SK-N-SH (cell line): ENCODE results near the gene OTOP2. TPM values are rescaled to one million over a fixed set of nuclear protein-coding genes. Genes with fewer than 3 reads are reported as not detected.

ENCODE experiments used
- CTCF ChIA-PET: fragments of 300-600, 350-600 bp; formaldehyde crosslinking; extraction: SDS; loops from one replicate; lab custom pipeline; 2021; lab: Yijun Ruan, JAX
- POLR2A ChIA-PET: fragments of 350-600 bp; sonication (Branson Sonifier 250); formaldehyde crosslinking; extraction: SDS; loops from one replicate; lab custom pipeline; 2020; ENCODE audit warnings: antibody characterized with exemption, inconsistent platforms; lab: Yijun Ruan, JAX
- DNase-seq: peaks from one replicate; pipeline ENCODE4 v3.0.0; 2012
- H2AFZ ChIP-seq: fragments of 200-600 bp; sonication (generic); 2 replicates; pipeline ENCODE4 v1.8.1; 2016; ENCODE audit warnings: antibody characterized with exemption, mild to moderate bottlenecking, low read depth
- H3F3A ChIP-seq: fragments of 200-600 bp; sonication (generic); replicated peaks from 2 replicates; pipeline ENCODE3; 2016; ENCODE audit warnings: antibody characterized with exemption, mild to moderate bottlenecking; ENCODE audit not compliant: insufficient read depth
- H3K27ac ChIP-seq, 2 experiments: fragments of 200-500 bp in 1 of 2; fragments of 200-600 bp in 1 of 2; sonication (Bioruptor generic) in 1 of 2; sonication (generic), shearing (Covaris generic) in 1 of 2; 2 replicates each; pipeline versions ENCODE4 v1.5.1 to v1.6.1; 2014 to 2016; ENCODE audit warnings: low read depth in 2 of 2, inconsistent platforms in 1 of 2, low read length in 1 of 2, mild to moderate bottlenecking in 1 of 2, mixed read lengths in 1 of 2
- H3K27me3 ChIP-seq: fragments of 200-600 bp; sonication (generic), shearing (Covaris generic); 2 replicates; pipeline ENCODE4 v1.6.1; 2016; ENCODE audit warnings: mixed run types; ENCODE audit not compliant: insufficient read depth
- H3K36me3 ChIP-seq, 2 experiments: fragments of 200-500 bp in 1 of 2; fragments of 200-600 bp in 1 of 2; sonication (Bioruptor generic) in 1 of 2; sonication (generic) in 1 of 2; replicated peaks in 1 of 2; 2 replicates each; pipeline versions ENCODE3 to v1.5.1; 2014 to 2016; ENCODE audit warnings: low read length in 1 of 2, mild to moderate bottlenecking in 1 of 2; ENCODE audit not compliant: insufficient read depth in 2 of 2, control insufficient read depth in 1 of 2
- H3K4me1 ChIP-seq, 2 experiments: fragments of 200-500 bp in 1 of 2; fragments of 200-600 bp in 1 of 2; sonication (Bioruptor generic) in 1 of 2; sonication (generic), shearing (Covaris generic) in 1 of 2; 2 replicates each; pipeline versions ENCODE4 v1.5.1 to v1.6.1; 2014 to 2016; ENCODE audit warnings: low read depth in 1 of 2, low read length in 1 of 2, mixed run types in 1 of 2; ENCODE audit not compliant: insufficient read depth in 2 of 2, control insufficient read depth in 1 of 2
- H3K4me2 ChIP-seq: fragments of 200-600 bp; sonication (generic), shearing (Covaris generic); 2 replicates; pipeline ENCODE4 v1.6.1; 2017; ENCODE audit warnings: mixed run types
- H3K4me3 ChIP-seq, 2 experiments: fragments of 200-500 bp in 1 of 2; fragments of 200-600 bp in 1 of 2; sonication (Bioruptor generic) in 1 of 2; sonication (generic), shearing (Covaris generic) in 1 of 2; 2 replicates each; pipeline versions ENCODE4 v1.5.1 to v1.8.1; 2014 to 2016; ENCODE audit warnings: low read depth in 2 of 2, inconsistent platforms in 1 of 2, low read length in 1 of 2, mild to moderate bottlenecking in 1 of 2, mixed read lengths in 1 of 2, moderate library complexity in 1 of 2
- H3K79me2 ChIP-seq: fragments of 200-600 bp; sonication (generic); 2 replicates; pipeline ENCODE4 v1.8.1; 2017; ENCODE audit warnings: mild to moderate bottlenecking; ENCODE audit not compliant: insufficient read depth
- H3K9ac ChIP-seq: fragments of 200-600 bp; sonication (generic); 2 replicates; pipeline ENCODE4 v1.6.1; 2017; ENCODE audit warnings: mixed run types
- H3K9me2 ChIP-seq: fragments of 200-600 bp; sonication (generic); 2 replicates; pipeline ENCODE4 v1.6.1; 2017; ENCODE audit warnings: mixed run types
- H3K9me3 ChIP-seq: fragments of 200-600 bp; sonication (generic); 2 replicates; pipeline ENCODE4 v1.6.1; 2017; ENCODE audit warnings: mixed run types, mild to moderate bottlenecking, moderate library complexity
- H4K20me1 ChIP-seq: fragments of 200-600 bp; sonication (generic); 2 replicates; pipeline ENCODE4 v1.6.1; 2017; ENCODE audit warnings: mild to moderate bottlenecking, mixed run types; ENCODE audit not compliant: insufficient read depth
- CHD2 ChIP-seq: fragments of 150-350 bp; IDR thresholded peaks from 2 replicates; pipeline ENCODE4 v1.6.1; 2018; ENCODE audit warnings: low read length; ENCODE audit not compliant: partially characterized antibody
- EZH2phosphoT487 ChIP-seq: fragments of 200-600 bp; sonication (generic); IDR thresholded peaks from 2 replicates; pipeline ENCODE4 v1.6.1; 2017; ENCODE audit warnings: low read depth, mixed run types, mild to moderate bottlenecking, antibody characterized with exemption, moderate library complexity, borderline replicate concordance
- FOSL2 ChIP-seq: IDR thresholded peaks from 2 replicates; pipeline ENCODE4 v1.4.0; 2012; ENCODE audit warnings: low read depth, mild to moderate bottlenecking, moderate library complexity, borderline replicate concordance
- GABPA ChIP-seq: IDR thresholded peaks from 2 replicates; pipeline ENCODE4 v1.4.0; 2012; ENCODE audit warnings: low read depth, mild to moderate bottlenecking
- GATA2 ChIP-seq: sonication (generic); formaldehyde crosslinking; IDR thresholded peaks from 2 replicates; pipeline ENCODE4 v1.5.0; 2020; ENCODE audit warnings: mild to moderate bottlenecking, missing genetic modification reagents
- MAX ChIP-seq: IDR thresholded peaks from 2 replicates; pipeline ENCODE4 v1.4.0; 2012; ENCODE audit warnings: low read depth
- MEF2A ChIP-seq: IDR thresholded peaks from 2 replicates; pipeline ENCODE4 v1.4.0; 2012; ENCODE audit warnings: low read depth, borderline replicate concordance
- MXI1 ChIP-seq: IDR thresholded peaks from 2 replicates; pipeline ENCODE4 v1.6.1; 2012; ENCODE audit warnings: mild to moderate bottlenecking, low read depth, low read length, improper control_type of control experiment
- NFIC ChIP-seq: IDR thresholded peaks from 2 replicates; pipeline ENCODE4 v1.4.0; 2012; ENCODE audit warnings: borderline replicate concordance
- RAD21 ChIP-seq: IDR thresholded peaks from 2 replicates; pipeline ENCODE4 v1.6.1; 2012; ENCODE audit warnings: mild to moderate bottlenecking, low read length
- RCOR1 ChIP-seq: fragments of 150-350 bp; IDR thresholded peaks from 2 replicates; pipeline ENCODE4 v1.6.1; 2017; ENCODE audit warnings: antibody characterized with exemption, low read length
- RXRA ChIP-seq: IDR thresholded peaks from 2 replicates; pipeline ENCODE4 v1.4.0; 2012; ENCODE audit warnings: low read depth, mild to moderate bottlenecking, borderline replicate concordance
- SIN3A ChIP-seq: IDR thresholded peaks from 2 replicates; pipeline ENCODE4 v1.6.1; 2012; ENCODE audit warnings: low read depth, mild to moderate bottlenecking, low read length, moderate library complexity, borderline replicate concordance
- SMC3 ChIP-seq: IDR thresholded peaks from 2 replicates; pipeline ENCODE4 v1.6.1; 2012; ENCODE audit warnings: low read depth, low read length, improper control_type of control experiment
- TAF1 ChIP-seq: IDR thresholded peaks from 2 replicates; pipeline ENCODE4 v1.6.1; 2012; ENCODE audit warnings: low read depth, mild to moderate bottlenecking, low read length, moderate library complexity, borderline replicate concordance
- ZBTB33 ChIP-seq: IDR thresholded peaks from 2 replicates; pipeline ENCODE4 v1.4.0; 2012; ENCODE audit warnings: low read depth, borderline replicate concordance
- WGBS: methylation state at CpG from one replicate; pipeline ENCODE4 v1.1.6; 2017; ENCODE audit warnings: low lambda C conversion rate; 5-methylcytosine and 5-hydroxymethylcytosine counted together
- polyA plus RNA-seq, 3 experiments: library from polyadenylated mRNA; depleted of rRNA; stranded (reverse); fragments of >200 nt; gene quantifications; 2 replicates each; pipeline ENCODE4 v1.2.3, GENCODE V29; 2012
- TF ChIP-seq, protein P1 (sequence below): fragments of 200-600 bp; sonication (generic); IDR thresholded peaks from 2 replicates; pipeline ENCODE4 v1.6.1; 2017; ENCODE audit warnings: antibody characterized with exemption, mild to moderate bottlenecking, moderate library complexity
- TF ChIP-seq, protein P2 (sequence below): fragments of 150-350 bp; IDR thresholded peaks from 2 replicates; pipeline ENCODE4 v1.6.1; 2016; ENCODE audit warnings: mild to moderate bottlenecking, low read depth, low read length

The OTOP2 gene
- polyA plus RNA-seq, 1 of the 3 experiments (the other 2 are of a cell fraction): not detected

DNA sequence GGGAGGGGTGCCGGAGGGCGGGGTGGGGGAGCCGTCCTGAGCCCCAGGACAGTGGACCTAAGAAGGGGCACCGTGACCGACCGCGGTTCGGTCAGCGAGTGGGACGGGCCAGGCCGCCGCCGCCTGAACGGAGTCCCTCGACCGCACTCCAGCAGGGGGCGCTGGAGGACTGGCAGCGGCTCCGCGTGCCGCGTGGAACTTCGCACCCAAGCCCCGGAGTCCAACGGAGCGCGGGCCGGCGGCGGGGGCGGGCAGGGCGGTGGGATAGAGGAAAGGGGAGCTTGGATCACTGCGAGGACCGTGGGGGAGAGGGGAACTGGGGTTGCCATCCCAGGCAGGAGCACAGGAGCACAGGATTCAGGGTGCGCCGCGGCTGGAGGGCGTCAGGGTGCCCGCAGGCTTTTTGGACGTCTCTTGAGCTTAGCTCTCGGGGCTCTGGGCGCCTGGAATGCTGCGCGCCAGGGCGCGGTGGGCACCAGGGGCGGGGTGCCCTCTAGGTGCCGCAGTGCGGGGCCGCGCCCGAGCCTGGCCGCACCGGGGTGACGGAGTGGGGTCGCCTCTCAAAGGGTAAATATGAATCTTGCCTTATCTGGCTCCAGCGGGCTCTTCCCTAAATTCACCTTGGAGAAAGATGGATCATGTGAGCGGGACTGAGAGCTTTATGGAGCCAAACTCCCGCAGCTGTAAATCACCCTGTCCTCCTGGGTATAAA lies 379 bp upstream of the OTOP2 start:
- Histone ChIP-seq H3K27me3 (peaks cover 71% of the 10 kb centered on the region), H3K36me3 (no peaks in the 10 kb centered on the region), H2AFZ (peak overlapping the region; percentile 84; the same call in 1 of the 2 replicates), H3K9ac (no peak overlapping the region), H4K20me1 (peaks cover 3% of the 10 kb centered on the region; the same call in 1 of the 2 replicates), H3K79me2 (no peaks in the 10 kb centered on the region), H3K9me2 (no peaks in the 10 kb centered on the region), H3F3A (no peaks in the 10 kb centered on the region), H3K4me1 (peaks cover 0 to 19% of the 10 kb centered on the region in 2 experiments; a peak in 1 of 4 replicates)
- peak; percentile 98 for DNase-seq
- POLR2A ChIA-PET: interaction anchor here (0.8 to 1.1 kb wide), 2 partner anchors 34 to 50 kb away, joined by 3 read pairs; no protein-coding TSS in a partner anchor
- WGBS: 6% methylated on average over 50 of the region's 59 CpGs
- CTCF ChIA-PET: interaction anchor here (0.6 to 12.1 kb wide), 47 partner anchors 9 to 748 kb away, joined by 3 to 286 read pairs (median 4); partner anchors contain the start of genes CDR2L, FADS6, HID1 and MRPL58
- TF ChIP-seq MXI1 (peak; percentile 52; the same call in 1 of the 2 replicates), MEF2A (no peak), SMC3 (peak; percentile 60), SIN3A (no peak), GABPA (no peak), RAD21 (peak; percentile 77), MAX (peak; percentile 99), CHD2 (peak; percentile 51)
- TF ChIP-seq, protein P1, sequence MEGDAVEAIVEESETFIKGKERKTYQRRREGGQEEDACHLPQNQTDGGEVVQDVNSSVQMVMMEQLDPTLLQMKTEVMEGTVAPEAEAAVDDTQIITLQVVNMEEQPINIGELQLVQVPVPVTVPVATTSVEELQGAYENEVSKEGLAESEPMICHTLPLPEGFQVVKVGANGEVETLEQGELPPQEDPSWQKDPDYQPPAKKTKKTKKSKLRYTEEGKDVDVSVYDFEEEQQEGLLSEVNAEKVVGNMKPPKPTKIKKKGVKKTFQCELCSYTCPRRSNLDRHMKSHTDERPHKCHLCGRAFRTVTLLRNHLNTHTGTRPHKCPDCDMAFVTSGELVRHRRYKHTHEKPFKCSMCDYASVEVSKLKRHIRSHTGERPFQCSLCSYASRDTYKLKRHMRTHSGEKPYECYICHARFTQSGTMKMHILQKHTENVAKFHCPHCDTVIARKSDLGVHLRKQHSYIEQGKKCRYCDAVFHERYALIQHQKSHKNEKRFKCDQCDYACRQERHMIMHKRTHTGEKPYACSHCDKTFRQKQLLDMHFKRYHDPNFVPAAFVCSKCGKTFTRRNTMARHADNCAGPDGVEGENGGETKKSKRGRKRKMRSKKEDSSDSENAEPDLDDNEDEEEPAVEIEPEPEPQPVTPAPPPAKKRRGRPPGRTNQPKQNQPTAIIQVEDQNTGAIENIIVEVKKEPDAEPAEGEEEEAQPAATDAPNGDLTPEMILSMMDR: peak; percentile 86
- TF ChIP-seq, protein P2, sequence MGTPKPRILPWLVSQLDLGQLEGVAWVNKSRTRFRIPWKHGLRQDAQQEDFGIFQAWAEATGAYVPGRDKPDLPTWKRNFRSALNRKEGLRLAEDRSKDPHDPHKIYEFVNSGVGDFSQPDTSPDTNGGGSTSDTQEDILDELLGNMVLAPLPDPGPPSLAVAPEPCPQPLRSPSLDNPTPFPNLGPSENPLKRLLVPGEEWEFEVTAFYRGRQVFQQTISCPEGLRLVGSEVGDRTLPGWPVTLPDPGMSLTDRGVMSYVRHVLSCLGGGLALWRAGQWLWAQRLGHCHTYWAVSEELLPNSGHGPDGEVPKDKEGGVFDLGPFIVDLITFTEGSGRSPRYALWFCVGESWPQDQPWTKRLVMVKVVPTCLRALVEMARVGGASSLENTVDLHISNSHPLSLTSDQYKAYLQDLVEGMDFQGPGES: no peak
- TF ChIP-seq, all 33 proteins: peak for 6
- H3K27ac ChIP-seq: no peak overlapping the region
- H3K9me3 ChIP-seq: no peaks in the 10 kb centered on the region
- H3K4me2 ChIP-seq: peak overlapping the region; percentile 99
- peak overlapping the region; percentile 42 to 62 for H3K4me3 ChIP-seq

- Histone ChIP-seq H3F3A (no peaks in the 10 kb centered on the region), H3K79me2 (no peaks in the 10 kb centered on the region), H3K4me1 (peaks cover 0 to 19% of the 10 kb centered on the region in 2 experiments; a peak in 1 of 4 replicates), H3K9me2 (no peaks in the 10 kb centered on the region), H3K9me3 (no peaks in the 10 kb centered on the region), H3K9ac (no peak overlapping the region), H3K36me3 (no peaks in the 10 kb centered on the region), H3K27ac (no peak overlapping the region), H4K20me1 (peaks cover 3% of the 10 kb centered on the region; the same call in 1 of the 2 replicates), H3K4me2 (no peak overlapping the region), H3K4me3 (no peak overlapping the region), H2AFZ (no peak overlapping the region), H3K27me3 (peaks cover 84% of the 10 kb centered on the region)
- no peak for DNase-seq
- ChIA-PET POLR2A (interaction anchor here (1.5 kb wide), 1 partner anchor 10 kb away, joined by 3 read pairs; the partner anchor contains the start of gene OTOP3), CTCF (interaction anchor here (0.7 to 12.1 kb wide), 12 partner anchors 11 to 305 kb away, joined by 3 to 286 read pairs (median 4); partner anchors contain the start of genes MRPL58 and OTOP3)
- WGBS: 45% methylated on average over 3 of the region's 3 CpGs
- TF ChIP-seq NFIC: no peak
- no peak for TF ChIP-seq RCOR1
- TF ChIP-seq FOSL2: no peak
- TF ChIP-seq TAF1: no peak
- TF ChIP-seq EZH2phosphoT487: no peak
- no peak for TF ChIP-seq MXI1
- no peak for TF ChIP-seq RXRA
- no peak for TF ChIP-seq ZBTB33
- no peak for TF ChIP-seq GATA2 (CRISPR knock-in tag)
Observed at GRCh38 chr17:74925242-74925641, 1.2 kb downstream of the OTOP2 start.
